Neural progenitor cell (in vitro differentiated cells): Measurements from ENCODE around the gene S1PR4. TPM values are rescaled to one million over a fixed set of nuclear protein-coding genes. Genes with fewer than 3 reads are reported as not detected.

Experiments used
- DNase-seq: peaks from one replicate; pipeline ENCODE4 v3.0.0-alpha.2; 2016; ENCODE audit warnings: low spot score
- H2AFZ ChIP-seq: fragments of 200-600 bp; sonication (generic); replicated peaks from 2 replicates; pipeline ENCODE4 v1.6.1; 2016; ENCODE audit warnings: antibody characterized with exemption
- H3F3A ChIP-seq: fragments of 200-600 bp; sonication (generic); 2 replicates; pipeline ENCODE4 v1.6.1; 2016; ENCODE audit warnings: antibody characterized with exemption, low read depth
- H3K27ac ChIP-seq: fragments of 200-600 bp; sonication (generic); 2 replicates; pipeline ENCODE4 v1.5.1; 2016; ENCODE audit warnings: mild to moderate bottlenecking
- H3K27me3 ChIP-seq: fragments of 200-600 bp; sonication (generic); 2 replicates; pipeline ENCODE4 v1.6.1; 2016; ENCODE audit warnings: mild to moderate bottlenecking, moderate library complexity
- H3K36me3 ChIP-seq: fragments of 200-600 bp; sonication (generic); 2 replicates; pipeline ENCODE4 v1.5.1; 2016
- H3K4me1 ChIP-seq: fragments of 200-600 bp; sonication (generic); 2 replicates; pipeline ENCODE4 v1.6.1; 2016; ENCODE audit warnings: mixed run types
- H3K4me2 ChIP-seq: fragments of 200-600 bp; sonication (generic); 2 replicates; pipeline ENCODE4 v1.6.1; 2016
- H3K4me3 ChIP-seq: fragments of 200-600 bp; sonication (generic); 2 replicates; pipeline ENCODE4 v1.5.1; 2016
- H3K79me2 ChIP-seq: fragments of 200-600 bp; sonication (generic); 2 replicates; pipeline ENCODE4 v1.6.1; 2016; ENCODE audit warnings: low read depth
- H3K9ac ChIP-seq: fragments of 200-600 bp; sonication (generic); 2 replicates; pipeline ENCODE4 v1.6.1; 2016
- H3K9me3 ChIP-seq: fragments of 200-600 bp; sonication (generic); 2 replicates; pipeline ENCODE4 v1.5.1; 2016; ENCODE audit warnings: low read depth
- H4K20me1 ChIP-seq: fragments of 200-600 bp; sonication (generic); 2 replicates; pipeline ENCODE4 v1.6.1; 2016; ENCODE audit warnings: low read depth
- H3K27ac Mint-ChIP-seq: 3 replicates; pipeline ENCODE4 v1.8.0; 2021; ENCODE audit warnings: mixed read lengths
- H3K27me3 Mint-ChIP-seq: 2 replicates; pipeline ENCODE4 v1.8.0; 2022; ENCODE audit warnings: low read depth, mild to moderate bottlenecking, inconsistent platforms, moderate library complexity, mixed read lengths; ENCODE audit not compliant: insufficient read depth
- H3K36me3 Mint-ChIP-seq: 3 replicates; pipeline ENCODE4 v1.8.0; 2021; ENCODE audit warnings: mixed read lengths
- H3K4me1 Mint-ChIP-seq: 3 replicates; pipeline ENCODE4 v1.8.0; 2021; ENCODE audit warnings: mixed read lengths
- H3K4me3 Mint-ChIP-seq: 3 replicates; pipeline ENCODE4 v1.8.0; 2021; ENCODE audit warnings: mild to moderate bottlenecking, moderate library complexity, mixed read lengths
- H3K9me3 Mint-ChIP-seq: 3 replicates; pipeline ENCODE4 v1.8.0; 2020; ENCODE audit warnings: mixed read lengths
- EZH2 ChIP-seq: fragments of 200-600 bp; sonication (generic); IDR thresholded peaks from 2 replicates; pipeline ENCODE4 v1.6.1; 2017; ENCODE audit warnings: antibody characterized with exemption, mild to moderate bottlenecking, moderate library complexity
- EZH2phosphoT487 ChIP-seq: fragments of 200-600 bp; sonication (generic); IDR thresholded peaks from 2 replicates; pipeline ENCODE4 v1.6.1; 2017; ENCODE audit warnings: antibody characterized with exemption
- total RNA-seq: library from RNA; depleted of rRNA; stranded (reverse); fragments of >200 nt; gene quantifications from 2 replicates; pipeline ENCODE4 v1.2.3, GENCODE V29; 2015; ENCODE audit warnings: low replicate concordance
- TF ChIP-seq, protein P1 (sequence below): fragments of 200-600 bp; sonication (generic); IDR thresholded peaks from 2 replicates; pipeline ENCODE4 v1.5.1; 2017; ENCODE audit warnings: antibody characterized with exemption, mild to moderate bottlenecking

S1PR4 gene
- total RNA-seq, 1 donor from 2014 or later = not detected

DNA sequence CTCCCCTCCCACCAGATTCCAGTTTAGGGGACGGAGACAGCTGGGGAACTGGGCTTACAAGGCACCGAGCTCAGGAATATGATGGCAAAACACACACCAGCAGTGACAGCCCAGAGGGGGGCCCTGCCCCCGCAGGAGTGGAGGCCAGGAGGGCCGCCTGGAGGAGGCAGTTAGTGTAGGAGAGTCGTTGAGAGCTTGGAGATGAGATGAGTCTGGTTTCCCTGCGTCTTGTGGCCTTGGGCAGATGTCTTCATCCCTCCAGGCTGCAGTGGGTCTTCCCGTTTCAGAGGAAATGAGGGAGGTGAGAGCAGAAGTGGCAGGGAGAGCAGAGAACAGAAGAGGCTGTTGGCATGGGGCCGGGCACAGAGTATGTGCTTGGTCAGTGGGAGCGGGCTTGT lies 50.8 kb downstream of the S1PR4 start:
- Histone ChIP-seq H3K36me3 (no peaks in the 10 kb centered on the region), H3K9ac (no peak overlapping the region), H3K27me3 (no peaks in the 10 kb centered on the region), H3F3A (peaks cover 16% of the 10 kb centered on the region), H2AFZ (no peak overlapping the region), H3K27ac (no peak overlapping the region), H3K4me2 (no peak overlapping the region), H3K9me3 (no peaks in the 10 kb centered on the region), H3K4me3 (no peak overlapping the region), H3K4me1 (peaks cover 8% of the 10 kb centered on the region), H4K20me1 (peaks cover 68% of the 10 kb centered on the region), H3K79me2 (peaks cover 4% of the 10 kb centered on the region)
- no peak for DNase-seq
- H3K4me3 Mint-ChIP-seq = no peak overlapping the region
- H3K4me1 Mint-ChIP-seq = peaks cover 18% of the 10 kb centered on the region
- no peaks in the 10 kb centered on the region for H3K9me3 Mint-ChIP-seq
- peaks cover 2% of the 10 kb centered on the region for H3K27me3 Mint-ChIP-seq
- peak overlapping the region; percentile 79 for H3K27ac Mint-ChIP-seq
- H3K36me3 Mint-ChIP-seq = peaks cover 3% of the 10 kb centered on the region
- TF ChIP-seq EZH2phosphoT487 (no peak), EZH2 (no peak)
- TF ChIP-seq, protein P1, sequence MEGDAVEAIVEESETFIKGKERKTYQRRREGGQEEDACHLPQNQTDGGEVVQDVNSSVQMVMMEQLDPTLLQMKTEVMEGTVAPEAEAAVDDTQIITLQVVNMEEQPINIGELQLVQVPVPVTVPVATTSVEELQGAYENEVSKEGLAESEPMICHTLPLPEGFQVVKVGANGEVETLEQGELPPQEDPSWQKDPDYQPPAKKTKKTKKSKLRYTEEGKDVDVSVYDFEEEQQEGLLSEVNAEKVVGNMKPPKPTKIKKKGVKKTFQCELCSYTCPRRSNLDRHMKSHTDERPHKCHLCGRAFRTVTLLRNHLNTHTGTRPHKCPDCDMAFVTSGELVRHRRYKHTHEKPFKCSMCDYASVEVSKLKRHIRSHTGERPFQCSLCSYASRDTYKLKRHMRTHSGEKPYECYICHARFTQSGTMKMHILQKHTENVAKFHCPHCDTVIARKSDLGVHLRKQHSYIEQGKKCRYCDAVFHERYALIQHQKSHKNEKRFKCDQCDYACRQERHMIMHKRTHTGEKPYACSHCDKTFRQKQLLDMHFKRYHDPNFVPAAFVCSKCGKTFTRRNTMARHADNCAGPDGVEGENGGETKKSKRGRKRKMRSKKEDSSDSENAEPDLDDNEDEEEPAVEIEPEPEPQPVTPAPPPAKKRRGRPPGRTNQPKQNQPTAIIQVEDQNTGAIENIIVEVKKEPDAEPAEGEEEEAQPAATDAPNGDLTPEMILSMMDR = no peak

Other genes starting within 250 kb of the S1PR4 start
- 6.2 and 6.5 TPM in 2 replicates for gene ZNF77, start 233.8 kb upstream of the S1PR4 start, total RNA-seq
- gene TLE6, start 201.2 kb upstream of the S1PR4 start, total RNA-seq = 0.22 and 1.8 TPM in 2 replicates
- gene TLE2, start 149.5 kb upstream of the S1PR4 start, total RNA-seq = 1.1 TPM in 1 of 2 replicates, not detected in the other
- gene TLE5, start 116.3 kb upstream of the S1PR4 start, total RNA-seq = 54.6 and 148 TPM in 2 replicates
- 12.4 and 19.5 TPM in 2 replicates for gene GNA11, start 84.4 kb upstream of the S1PR4 start, total RNA-seq
- gene GNA15, start 42.7 kb upstream of the S1PR4 start, total RNA-seq = not detected in 2 replicates
- 12.2 and 50.8 TPM in 2 replicates for gene NCLN, start 7.2 kb downstream of the S1PR4 start, total RNA-seq
- gene CELF5, start 45.9 kb downstream of the S1PR4 start, total RNA-seq = 7.9 and 16.1 TPM in 2 replicates
- 1.1 and 1.3 TPM in 2 replicates for gene NFIC, start 187.8 kb downstream of the S1PR4 start, total RNA-seq